T-cell (primary cell): Measurements from ENCODE around the gene SMAD1. TPM values are rescaled to one million over a fixed set of nuclear protein-coding genes. Genes with fewer than 3 reads are reported as not detected.

Source experiments
- ATAC-seq, 4 experiments: fragments of 200-7000 bp in 3 of 4; fragments of 150-1000 bp in 1 of 4; cut with Tn5 transposase; replicated peaks in 1 of 4; 1 replicate in 3 of 4; 2 replicates in 1 of 4; pipeline ENCODE4 v1.10.0; 2021; ENCODE audit warnings: moderate library complexity in 3 of 4, mild to moderate bottlenecking in 2 of 4, moderate number of reproducible peaks in 1 of 4
- CTCF ChIA-PET, 2 donors: fragments of 300-600 bp; sonication (Branson Sonifier 250); formaldehyde crosslinking; loops; one replicate each; lab custom pipeline; 2022; ENCODE audit warnings: antibody characterized with exemption in 2 of 2; lab: Charles Lee
- POLR2A ChIA-PET, 2 donors: fragments of 300-600 bp; sonication (Branson Sonifier 250); formaldehyde crosslinking; loops; one replicate each; lab custom pipeline; 2022; ENCODE audit warnings: antibody characterized with exemption in 2 of 2; lab: Charles Lee
- DNase-seq, 35 experiments: peaks; one replicate each; pipeline versions ENCODE4 v3.0.0 to v3.0.0-alpha.2; 2013 to 2023
- H3K27ac ChIP-seq: one replicate; pipeline ENCODE4 v1.5.1; 2013; ENCODE audit warnings: low read length
- H3K27me3 ChIP-seq, 2 experiments: replicated peaks in 1 of 2; 1 replicate in 1 of 2; 2 replicates in 1 of 2; pipeline versions ENCODE4 v1.6.1 to v1.7.0; 2013; ENCODE audit warnings: low read length in 1 of 2, mixed read lengths in 1 of 2; ENCODE audit not compliant: control insufficient read depth in 2 of 2, insufficient read depth in 2 of 2; ENCODE audit errors: extremely low read depth in 1 of 2
- H3K36me3 ChIP-seq, 2 donors: 1 replicate in 1 of 2; 2 replicates in 1 of 2; pipeline versions ENCODE4 v1.6.1 to v1.7.0; 2013; ENCODE audit warnings: low read length in 1 of 2; ENCODE audit not compliant: control insufficient read depth in 2 of 2, insufficient read depth in 1 of 2; ENCODE audit errors: extremely low read depth in 1 of 2
- H3K4me1 ChIP-seq, 2 experiments: 1 replicate in 1 of 2; 2 replicates in 1 of 2; pipeline versions ENCODE4 v1.6.1 to v1.7.0; 2013; ENCODE audit warnings: low read length in 2 of 2, mixed read lengths in 1 of 2; ENCODE audit not compliant: insufficient read depth in 2 of 2, control insufficient read depth in 1 of 2; ENCODE audit errors: extremely low read depth in 1 of 2
- H3K4me3 ChIP-seq, 2 donors: 1 replicate in 1 of 2; 2 replicates in 1 of 2; pipeline versions ENCODE4 v1.5.1 to v1.7.0; 2013; ENCODE audit warnings: mild to moderate bottlenecking in 2 of 2, low read length in 1 of 2, moderate library complexity in 1 of 2; ENCODE audit not compliant: control insufficient read depth in 1 of 2; ENCODE audit errors: extremely low read depth in 1 of 2
- H3K9me3 ChIP-seq: 2 replicates; pipeline ENCODE4 v1.7.0; 2013
- H3K27ac Mint-ChIP-seq, 2 donors: one replicate each; pipeline ENCODE4 v1.8.0; 2020 to 2021; ENCODE audit warnings: mild to moderate bottlenecking in 2 of 2, mixed read lengths in 2 of 2
- H3K27me3 Mint-ChIP-seq, 2 donors: one replicate each; pipeline ENCODE4 v1.8.0; 2021 to 2022; ENCODE audit warnings: mixed read lengths in 2 of 2
- H3K36me3 Mint-ChIP-seq: one replicate; pipeline ENCODE4 v1.8.0; 2021; ENCODE audit warnings: mixed read lengths
- H3K4me1 Mint-ChIP-seq, 3 donors: one replicate each; pipeline ENCODE4 v1.8.0; 2020 to 2022; ENCODE audit warnings: mixed read lengths in 3 of 3, mild to moderate bottlenecking in 1 of 3
- H3K4me3 Mint-ChIP-seq, 3 donors: one replicate each; pipeline ENCODE4 v1.8.0; 2020 to 2022; ENCODE audit warnings: mild to moderate bottlenecking in 3 of 3, mixed read lengths in 3 of 3, moderate library complexity in 3 of 3
- H3K9me3 Mint-ChIP-seq, 3 donors: one replicate each; pipeline ENCODE4 v1.8.0; 2020 to 2022; ENCODE audit warnings: mixed read lengths in 3 of 3
- WGBS: methylation state at CpG from one replicate; pipeline ENCODE4 v1.1.5; 2013; ENCODE audit warnings: missing lambda C conversion rate; ENCODE audit not compliant: insufficient coverage; 5-methylcytosine and 5-hydroxymethylcytosine counted together
- total RNA-seq, 35 experiments: library from RNA in 6 of 35; stranded (reverse) in 6 of 35; fragments of 120-200 nt in 1 of 35; gene quantifications; one replicate each; pipeline versions ENCODE4 v1.2.1 to v1.2.4 and lab custom pipeline; 2013 to 2026

SMAD1 gene
- total RNA-seq, 5 donors from 2014 or later (not counting 1 experiment from before 2014, with no cell fraction given) = 1.0 to 8.7 (median 1.5) TPM

DNA sequence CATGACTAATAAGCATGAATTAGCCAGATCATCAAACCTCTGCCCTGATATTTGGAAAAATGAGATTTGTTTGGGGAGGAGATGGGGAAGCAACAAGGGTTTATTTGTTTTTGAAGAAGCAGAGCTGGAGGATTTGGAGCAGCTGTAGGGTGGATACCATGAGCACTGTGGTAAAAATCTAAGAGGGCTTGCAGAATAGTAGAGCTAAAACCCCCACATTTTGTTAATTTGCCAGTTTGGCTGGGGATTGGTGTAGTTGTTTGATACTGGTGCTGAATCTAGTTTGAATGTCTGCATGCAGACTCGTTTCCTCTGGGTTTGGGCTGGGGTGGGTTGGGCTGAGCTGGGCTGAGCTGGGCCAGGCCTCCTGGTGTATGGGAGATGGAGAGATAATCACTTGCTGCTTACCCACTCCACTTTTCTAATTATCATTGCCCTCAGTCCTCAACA is 43.7 kb downstream of the SMAD1 start:
- Histone ChIP-seq H3K27ac (no peak overlapping the region), H3K9me3 (no peaks in the 10 kb centered on the region), H3K27me3 (peaks cover 0 to 3% of the 10 kb centered on the region in 2 experiments), H3K4me1 (no peaks in the 10 kb centered on the region), H3K4me3 (no peak overlapping the region), H3K36me3 (no peaks in the 10 kb centered on the region)
- DNase-seq (no peak), ATAC-seq (no peak)
- ChIA-PET POLR2A (no interaction called here), CTCF (no interaction called here)
- H3K27ac Mint-ChIP-seq = no peak overlapping the region
- no CpG with 5 or more reads among the region's 1 CpG for WGBS
- H3K27me3 Mint-ChIP-seq = peaks cover 3 to 4% of the 10 kb centered on the region in 2 donors
- H3K4me1 Mint-ChIP-seq = peaks cover 0 to 3% (median 3%) of the 10 kb centered on the region in 3 donors
- H3K36me3 Mint-ChIP-seq = no peaks in the 10 kb centered on the region
- H3K4me3 Mint-ChIP-seq = no peak overlapping the region
- no peaks in the 10 kb centered on the region for H3K9me3 Mint-ChIP-seq

DNA sequence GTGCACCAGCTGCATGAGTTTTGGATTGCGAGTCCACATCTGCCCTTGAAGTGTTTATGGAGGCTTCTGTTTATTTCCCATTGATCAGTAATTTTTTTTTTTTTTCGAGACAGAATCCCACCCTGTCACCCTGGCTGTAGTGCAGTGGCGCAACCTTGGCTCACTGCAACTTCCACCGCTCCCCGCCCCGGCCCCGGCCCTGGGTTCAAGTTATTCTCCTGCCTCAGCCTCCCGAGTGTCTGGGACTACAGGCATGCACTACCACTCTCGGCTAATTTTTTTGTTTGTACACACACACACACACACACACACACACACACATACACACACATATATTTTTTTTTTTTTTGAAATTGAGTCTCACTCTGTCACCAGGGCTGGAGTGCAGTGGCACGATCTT is 46.1 kb downstream of the SMAD1 start:
- CTCF ChIA-PET = no interaction called here
- Mint-ChIP-seq H3K9me3 (no peaks in the 10 kb centered on the region), H3K27me3 (no peaks in the 10 kb centered on the region), H3K27ac (no peak overlapping the region), H3K36me3 (no peaks in the 10 kb centered on the region), H3K4me1 (no peaks in the 10 kb centered on the region), H3K4me3 (no peak overlapping the region)
- ATAC-seq = no peak
- DNase-seq = no peak
- WGBS = 100% methylated on average over 1 of the region's 10 CpGs
- Histone ChIP-seq H3K4me1 (no peaks in the 10 kb centered on the region), H3K36me3 (no peaks in the 10 kb centered on the region), H3K4me3 (no peak overlapping the region), H3K27me3 (peaks cover 0 to 3% of the 10 kb centered on the region in 2 experiments), H3K27ac (no peak overlapping the region), H3K9me3 (no peaks in the 10 kb centered on the region)
- POLR2A ChIA-PET = no interaction called here

DNA sequence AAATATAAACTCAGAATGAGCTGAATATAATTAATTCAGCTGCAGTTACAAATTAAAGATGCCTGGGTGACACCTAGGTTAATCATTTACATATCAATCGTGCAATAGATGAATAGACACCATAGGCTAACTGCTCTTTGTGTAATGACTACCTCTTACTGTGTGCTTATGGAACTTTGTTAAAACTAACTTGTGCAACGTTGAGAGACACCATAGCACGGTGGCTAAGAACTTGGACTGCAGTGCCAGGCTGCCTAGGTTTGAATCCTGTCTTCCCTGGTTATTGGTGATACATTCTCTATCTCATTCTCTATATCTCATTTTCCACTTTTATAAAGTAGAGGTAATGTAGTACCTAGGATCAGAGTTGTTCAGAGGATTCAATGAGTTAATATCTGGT is 46.9 kb downstream of the SMAD1 start:
- POLR2A ChIA-PET = no interaction called here
- WGBS = no CpG with 5 or more reads among the region's 3 CpGs
- Mint-ChIP-seq H3K4me1 (no peaks in the 10 kb centered on the region), H3K9me3 (no peaks in the 10 kb centered on the region), H3K27ac (no peak overlapping the region), H3K36me3 (no peaks in the 10 kb centered on the region), H3K27me3 (no peaks in the 10 kb centered on the region), H3K4me3 (no peak overlapping the region)
- Histone ChIP-seq H3K27me3 (peaks cover 0 to 4% of the 10 kb centered on the region in 2 experiments), H3K27ac (no peak overlapping the region), H3K9me3 (no peaks in the 10 kb centered on the region), H3K36me3 (no peaks in the 10 kb centered on the region), H3K4me1 (no peaks in the 10 kb centered on the region), H3K4me3 (no peak overlapping the region)
- CTCF ChIA-PET = no interaction called here
- ATAC-seq = no peak
- DNase-seq = no peak

DNA sequence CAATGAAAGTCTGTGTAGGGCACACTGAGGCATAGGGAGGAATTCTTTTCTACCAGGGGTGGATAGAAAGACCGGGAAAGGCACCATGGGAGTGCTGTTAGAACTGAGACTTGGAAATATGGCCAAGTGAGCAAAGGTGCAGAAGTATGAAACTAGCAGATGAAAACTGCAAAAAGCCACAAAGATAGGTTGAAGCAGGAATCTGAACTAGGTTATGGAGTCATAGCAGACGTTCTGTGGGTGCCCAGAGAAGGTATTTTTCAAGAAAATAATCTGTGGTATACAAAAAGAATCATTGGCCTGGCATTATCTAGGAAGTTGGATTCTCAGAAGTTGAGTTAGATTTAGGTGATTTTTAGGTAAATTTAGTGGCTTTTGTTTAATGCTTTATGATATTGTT is 48.5 kb downstream of the SMAD1 start:
- CTCF ChIA-PET = no interaction called here
- 48% methylated on average over 2 of the region's 2 CpGs for WGBS

DNA sequence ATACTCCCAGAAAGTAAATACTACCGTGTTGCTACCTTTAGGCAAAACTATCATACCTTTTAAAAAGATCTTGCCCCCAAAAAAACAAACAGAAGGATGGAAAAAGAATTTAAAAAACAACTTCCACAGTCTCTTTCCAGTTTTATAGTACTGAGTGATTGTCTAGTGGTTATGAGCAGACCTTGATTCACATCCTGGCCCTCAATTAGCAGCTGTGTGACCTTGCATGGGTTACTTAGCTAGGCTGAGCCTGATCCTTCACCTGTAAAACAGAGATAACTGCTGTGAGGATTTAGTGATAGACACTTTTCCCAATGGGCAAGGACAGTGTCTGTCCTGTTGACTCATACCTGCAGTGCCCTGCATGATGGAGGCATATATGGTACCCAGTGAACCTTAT is 49.0 kb downstream of the SMAD1 start:
- Histone ChIP-seq H3K27me3 (peaks cover 0 to 4% of the 10 kb centered on the region in 2 experiments), H3K27ac (no peak overlapping the region), H3K4me1 (no peaks in the 10 kb centered on the region), H3K4me3 (no peak overlapping the region), H3K9me3 (no peaks in the 10 kb centered on the region), H3K36me3 (no peaks in the 10 kb centered on the region)
- no CpG with 5 or more reads among the region's 1 CpG for WGBS
- no peak overlapping the region for H3K4me3 Mint-ChIP-seq
- H3K27me3 Mint-ChIP-seq = peaks cover 5 to 7% of the 10 kb centered on the region in 2 donors
- ChIA-PET POLR2A (no interaction called here), CTCF (no interaction called here)
- H3K27ac Mint-ChIP-seq = no peak overlapping the region
- H3K36me3 Mint-ChIP-seq = no peaks in the 10 kb centered on the region
- no peaks in the 10 kb centered on the region for H3K9me3 Mint-ChIP-seq
- DNase-seq (no peak), ATAC-seq (no peak)
- H3K4me1 Mint-ChIP-seq = no peaks in the 10 kb centered on the region

More for the DNA sequence above, 48.5 kb downstream of the SMAD1 start:
- Histone ChIP-seq H3K27me3 (peaks cover 0 to 4% of the 10 kb centered on the region in 2 experiments), H3K9me3 (no peaks in the 10 kb centered on the region), H3K4me1 (no peaks in the 10 kb centered on the region), H3K36me3 (no peaks in the 10 kb centered on the region), H3K4me3 (no peak overlapping the region), H3K27ac (no peak overlapping the region)
- H3K9me3 Mint-ChIP-seq = no peaks in the 10 kb centered on the region
- H3K4me3 Mint-ChIP-seq = no peak overlapping the region
- DNase-seq (no peak), ATAC-seq (no peak)
- no peaks in the 10 kb centered on the region for H3K36me3 Mint-ChIP-seq
- POLR2A ChIA-PET = no interaction called here
- peaks cover 2% of the 10 kb centered on the region in 2 donors for H3K27me3 Mint-ChIP-seq
- H3K27ac Mint-ChIP-seq = no peak overlapping the region
- H3K4me1 Mint-ChIP-seq = no peaks in the 10 kb centered on the region

DNA sequence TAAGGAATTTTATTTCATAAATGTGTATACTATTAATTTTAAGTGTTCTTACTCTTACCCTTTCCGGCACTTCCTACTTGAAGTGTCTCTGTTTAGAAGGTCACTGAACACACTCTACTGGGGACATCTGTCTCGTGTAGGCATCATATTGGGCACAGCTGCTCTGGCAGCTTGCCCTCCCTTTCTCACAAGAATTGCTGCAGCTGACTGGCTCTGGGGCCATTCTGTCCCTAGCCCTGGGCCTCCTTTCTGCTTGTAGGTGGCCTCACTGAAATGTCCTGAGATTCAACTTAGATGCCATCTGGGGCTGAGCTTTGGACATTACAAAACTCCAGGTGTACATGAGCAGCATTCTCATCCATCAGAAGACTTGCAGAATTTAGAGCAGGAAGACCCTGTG is 49.6 kb downstream of the SMAD1 start:
- Histone ChIP-seq H3K36me3 (no peaks in the 10 kb centered on the region), H3K4me3 (no peak overlapping the region), H3K9me3 (no peaks in the 10 kb centered on the region), H3K27ac (no peak overlapping the region), H3K27me3 (peaks cover 0 to 4% of the 10 kb centered on the region in 2 experiments), H3K4me1 (no peaks in the 10 kb centered on the region)
- WGBS = 44% methylated on average over 1 of the region's 2 CpGs
- ATAC-seq (no peak), DNase-seq (no peak)
- Mint-ChIP-seq H3K27me3 (peaks cover 5 to 7% of the 10 kb centered on the region in 2 donors), H3K9me3 (no peaks in the 10 kb centered on the region), H3K36me3 (no peaks in the 10 kb centered on the region), H3K27ac (no peak overlapping the region), H3K4me3 (no peak overlapping the region), H3K4me1 (no peaks in the 10 kb centered on the region)
- POLR2A ChIA-PET = no interaction called here
- CTCF ChIA-PET = interaction anchor here in 1 of 2 donors (1.1 kb wide), 1 partner anchor 10 kb away, joined by 5 read pairs; no protein-coding TSS in a partner anchor

DNA sequence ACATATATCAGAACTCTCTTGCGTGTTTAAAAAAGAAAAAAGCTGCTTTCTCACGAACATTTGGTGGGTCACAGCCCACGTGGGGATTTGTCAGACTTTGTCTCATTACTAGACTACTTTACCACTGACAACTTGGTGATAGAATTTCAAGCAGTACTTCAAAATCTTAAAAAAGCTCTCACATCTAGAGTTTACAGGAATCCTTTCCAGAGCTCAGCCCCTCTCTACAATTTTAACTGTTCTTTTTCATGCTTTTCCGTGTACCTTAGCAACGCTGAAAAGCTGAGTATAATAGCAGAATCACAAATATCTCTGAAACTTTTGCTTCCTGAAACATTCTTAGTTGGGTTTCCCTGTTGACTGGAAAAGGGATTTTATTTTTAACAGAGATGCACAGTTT is 50.2 kb downstream of the SMAD1 start:
- 60% methylated on average over 2 of the region's 5 CpGs for WGBS
- CTCF ChIA-PET = interaction anchor here (1.1 kb wide), 2 partner anchors 10 to 22 kb away, joined by 5 to 6 read pairs; no protein-coding TSS in a partner anchor
- no peak for ATAC-seq

More for the DNA sequence above, 50.2 kb downstream of the SMAD1 start:
- no peak for DNase-seq
- Mint-ChIP-seq H3K27me3 (peaks cover 5 to 7% of the 10 kb centered on the region in 2 donors), H3K9me3 (no peaks in the 10 kb centered on the region), H3K27ac (no peak overlapping the region), H3K4me3 (no peak overlapping the region), H3K4me1 (no peaks in the 10 kb centered on the region), H3K36me3 (no peaks in the 10 kb centered on the region)
- POLR2A ChIA-PET = no interaction called here
- Histone ChIP-seq H3K9me3 (no peaks in the 10 kb centered on the region), H3K27ac (no peak overlapping the region), H3K4me1 (no peaks in the 10 kb centered on the region), H3K4me3 (no peak overlapping the region), H3K27me3 (peaks cover 0 to 4% of the 10 kb centered on the region in 2 experiments), H3K36me3 (no peaks in the 10 kb centered on the region)
